ENCODE data around the gene PIWIL1.

PIWIL1 gene

DNA sequence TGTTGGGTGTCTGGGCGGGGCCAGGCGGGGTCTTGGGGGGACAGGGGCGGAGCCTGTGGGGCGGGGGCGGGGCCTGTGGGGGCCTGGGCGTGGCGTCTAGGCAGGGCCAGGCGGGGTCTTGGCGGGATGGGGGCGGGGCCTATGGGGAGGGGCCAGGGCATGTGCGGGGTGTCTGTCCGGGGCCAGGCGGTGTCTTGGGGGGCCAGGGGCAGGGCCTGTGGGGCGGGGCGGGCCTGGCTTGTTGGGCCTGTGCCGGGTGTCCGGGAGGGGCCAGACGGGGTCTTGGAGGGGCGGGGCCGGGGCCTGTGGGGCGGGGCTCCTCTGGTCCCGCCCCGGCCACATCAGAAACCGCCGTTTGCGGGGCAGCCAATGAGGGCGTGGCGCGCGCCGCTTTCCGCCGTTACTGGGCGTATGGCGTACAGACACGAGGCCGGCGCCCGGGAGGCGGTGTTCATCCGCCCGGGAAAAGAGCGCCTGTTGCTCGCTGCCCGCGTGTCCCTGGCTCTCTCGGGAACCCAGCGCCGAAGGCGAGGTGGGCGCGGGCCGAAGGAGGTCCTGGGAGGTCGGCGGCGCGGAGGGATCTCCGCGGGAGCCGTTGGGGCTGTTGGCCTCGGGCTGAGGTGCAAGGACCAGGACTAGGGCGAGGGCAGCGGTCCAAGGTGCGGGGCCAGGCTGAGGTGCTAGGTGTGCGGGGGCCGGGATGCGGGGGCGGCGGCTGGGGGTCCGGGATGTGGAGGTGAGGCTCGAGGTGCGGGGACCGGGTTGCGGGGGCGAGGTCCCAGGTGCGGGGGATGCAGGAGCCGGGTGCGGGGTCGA lies at the start of gene PIWIL1:
PIWIL1 (plus strand) TSS at position 400 of the 816 bp plus-strand sequence. CDS start 4,705 bp downstream, outside the sequence.
- no peak for DNase-seq

DNA sequence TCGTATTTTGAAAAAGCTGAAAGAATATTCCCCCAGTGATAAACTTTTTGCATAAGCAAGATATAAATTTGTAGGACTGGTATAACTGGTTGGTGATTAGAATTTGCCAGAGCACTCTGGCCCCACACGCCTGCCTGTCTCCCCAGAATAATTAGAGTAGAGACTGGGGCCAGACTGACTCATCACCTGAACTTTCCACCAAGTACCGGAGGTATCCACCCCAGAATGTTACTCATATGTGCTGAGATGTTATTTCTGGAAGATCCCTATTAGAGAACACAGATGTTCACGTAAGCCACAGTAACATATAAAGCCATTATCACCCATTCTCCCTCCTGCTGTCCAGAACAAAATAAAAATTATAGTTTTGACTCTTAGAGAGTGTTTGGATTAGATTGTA lies 49.5 kb upstream of the PIWIL1 start:
- no peak for DNase-seq

GRCh38 chr12:130288691-130289090 lies 49.0 kb upstream of the PIWIL1 start:
- DNase-seq = no peak

- no peak for DNase-seq
These were observed 47.6 kb upstream of the PIWIL1 start for GRCh38 chr12:130290114-130290513.

- DNase-seq = no peak
These were observed 39.2 kb upstream of the PIWIL1 start for GRCh38 chr12:130298322-130299021.

DNA sequence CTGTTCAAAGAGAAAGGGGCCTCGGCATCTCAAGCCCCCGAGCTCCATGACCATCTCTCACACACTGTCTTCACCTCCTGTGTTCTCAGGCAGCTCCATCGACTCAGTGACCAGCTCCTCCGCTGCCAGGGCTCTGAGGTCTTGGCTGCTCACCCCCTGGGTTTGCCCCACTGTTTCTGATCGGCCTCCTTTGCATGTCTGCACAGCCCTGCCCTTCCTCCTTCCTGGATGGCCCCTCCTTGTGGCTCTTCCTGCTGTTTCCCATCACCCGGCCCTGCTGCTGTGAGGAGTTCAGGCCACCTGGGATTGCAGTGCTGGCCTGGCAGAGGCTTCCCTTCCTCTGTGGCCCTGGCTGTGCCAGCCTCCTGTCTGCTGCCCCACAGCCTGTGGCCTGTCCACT lies 38.1 kb upstream of the PIWIL1 start:
- no peak for DNase-seq

- no peak for DNase-seq
These were observed 37.6 kb upstream of the PIWIL1 start for GRCh38 chr12:130300090-130300489.

DNA sequence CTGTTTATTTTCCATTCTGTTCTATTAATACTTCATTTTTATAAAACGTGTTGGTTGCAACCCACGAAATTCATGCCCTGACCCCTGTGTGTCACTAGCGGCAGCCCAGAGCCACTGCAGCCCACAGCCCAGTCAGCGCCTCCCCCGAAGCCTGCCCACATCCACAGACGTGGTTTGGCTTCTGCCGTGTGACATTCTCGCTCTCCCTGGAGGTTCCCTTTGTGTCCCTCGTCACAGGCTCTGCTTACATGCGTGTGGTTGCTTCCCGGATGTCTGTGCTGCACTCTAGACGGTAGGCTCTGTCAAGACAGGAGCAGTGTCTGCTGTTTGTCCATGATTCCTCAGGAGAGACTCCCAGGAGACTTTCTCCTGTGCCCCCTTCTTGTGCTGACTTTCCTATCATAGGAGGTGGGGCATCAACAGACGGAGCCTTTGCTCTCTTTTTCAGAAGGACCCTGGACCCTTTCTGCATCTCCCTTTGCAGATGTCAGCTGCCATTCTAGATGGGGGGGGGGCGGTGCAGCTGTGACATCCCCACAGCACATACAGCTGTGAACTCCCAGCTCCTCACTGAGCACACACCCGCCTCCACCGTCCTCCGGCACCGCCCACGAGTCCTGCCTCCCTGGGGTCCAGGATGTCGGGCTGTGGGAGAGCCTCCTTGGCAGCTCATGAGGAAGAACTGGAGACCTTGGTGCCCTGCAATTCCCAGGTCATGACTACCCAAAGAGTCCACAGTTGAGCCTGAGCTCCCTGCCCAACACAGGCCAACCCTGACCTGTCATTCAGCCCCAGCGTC lies 36.8 kb upstream of the PIWIL1 start:
- DNase-seq = no peak

DNA sequence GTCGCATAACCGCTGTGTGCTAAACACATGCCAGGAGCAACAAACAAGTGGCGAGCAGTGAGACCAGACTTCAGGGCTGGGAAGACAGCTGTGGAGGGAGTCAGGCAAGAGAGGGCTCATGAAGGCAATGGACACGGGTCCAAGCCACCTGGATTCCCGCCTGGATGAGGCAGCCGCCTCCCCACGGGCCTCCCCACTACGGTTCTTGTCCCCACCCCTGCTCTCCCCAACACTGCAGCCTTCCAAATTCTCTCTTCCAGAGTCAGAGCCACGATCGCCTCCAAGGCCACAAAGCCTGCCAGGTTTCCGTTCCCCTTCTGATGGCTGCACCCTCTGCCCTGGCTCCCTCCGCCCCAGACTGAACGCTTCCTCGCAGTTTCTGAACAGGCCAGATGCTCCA lies 36.1 kb upstream of the PIWIL1 start:
- no peak for DNase-seq

GRCh38 chr12:130303781-130304180 lies 33.9 kb upstream of the PIWIL1 start:
- no peak for DNase-seq

GRCh38 chr12:130307859-130308258 lies 29.8 kb upstream of the PIWIL1 start:
- DNase-seq = no peak

GRCh38 chr12:130308393-130308792 lies 29.3 kb upstream of the PIWIL1 start:
- DNase-seq = no peak

- DNase-seq = no peak
These were observed 21.4 kb upstream of the PIWIL1 start for GRCh38 chr12:130316251-130316650.

DNA sequence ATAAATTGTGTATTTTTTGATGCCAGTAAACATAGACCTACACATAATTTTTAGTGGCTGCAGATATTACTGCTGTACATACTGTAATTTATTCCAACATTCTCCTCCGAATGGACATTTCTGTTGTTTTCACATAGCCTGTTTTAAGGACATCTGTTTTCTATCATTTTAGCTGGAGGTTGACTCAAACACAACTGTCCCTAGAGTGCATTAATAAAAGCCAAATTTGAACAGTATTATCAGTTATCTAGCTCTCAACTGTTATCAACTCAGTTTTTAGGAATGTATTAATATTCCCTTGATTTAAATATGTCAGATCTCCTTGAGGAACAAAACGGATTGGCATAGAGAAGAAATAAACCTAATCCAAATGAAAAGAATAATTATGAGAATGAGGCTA lies 17.2 kb upstream of the PIWIL1 start:
- DNase-seq = no peak

GRCh38 chr12:130322263-130322662 lies 15.4 kb upstream of the PIWIL1 start:
- no peak for DNase-seq

DNA sequence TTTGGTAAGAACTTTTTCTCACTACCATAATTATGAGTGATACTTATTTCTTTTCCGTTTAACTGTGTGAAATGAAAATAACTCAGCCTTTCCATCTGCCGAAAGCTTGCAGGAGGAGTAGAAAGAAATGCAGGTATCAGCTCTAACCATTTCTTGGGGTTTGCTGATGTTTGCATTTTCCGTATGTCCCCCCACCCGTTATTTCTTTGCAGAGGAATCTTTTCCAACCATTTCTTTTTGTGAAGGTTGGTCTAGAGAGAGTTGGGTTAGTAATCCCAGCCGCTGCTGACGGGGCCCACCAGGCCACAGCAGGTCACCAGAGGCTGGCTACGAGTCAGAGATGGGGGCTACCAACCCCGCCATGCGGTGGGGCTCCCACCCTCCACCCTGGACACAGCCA lies 7.0 kb upstream of the PIWIL1 start:
- no peak for DNase-seq

- DNase-seq = no peak
These were observed 6.5 kb upstream of the PIWIL1 start for GRCh38 chr12:130331146-130331545.

DNA sequence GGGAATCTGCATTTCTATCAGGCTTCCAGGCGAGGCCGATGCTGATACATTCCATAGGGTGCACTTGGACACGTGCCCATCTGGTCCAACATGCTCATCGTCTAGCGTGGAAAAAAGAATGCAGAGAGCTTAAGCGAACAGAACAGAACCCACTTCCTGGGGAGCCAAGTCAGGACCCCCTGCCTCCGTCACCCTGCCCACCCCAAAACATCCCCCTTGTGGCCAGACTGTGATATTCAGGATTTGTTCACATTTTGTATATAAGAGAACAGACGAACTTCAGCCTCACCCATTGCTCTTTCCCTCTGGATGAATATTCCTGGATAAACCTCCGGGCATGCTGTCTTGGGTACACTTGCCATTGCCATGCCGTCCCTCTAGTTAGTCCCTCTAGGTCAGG lies 4.3 kb upstream of the PIWIL1 start:
- DNase-seq = no peak

DNA sequence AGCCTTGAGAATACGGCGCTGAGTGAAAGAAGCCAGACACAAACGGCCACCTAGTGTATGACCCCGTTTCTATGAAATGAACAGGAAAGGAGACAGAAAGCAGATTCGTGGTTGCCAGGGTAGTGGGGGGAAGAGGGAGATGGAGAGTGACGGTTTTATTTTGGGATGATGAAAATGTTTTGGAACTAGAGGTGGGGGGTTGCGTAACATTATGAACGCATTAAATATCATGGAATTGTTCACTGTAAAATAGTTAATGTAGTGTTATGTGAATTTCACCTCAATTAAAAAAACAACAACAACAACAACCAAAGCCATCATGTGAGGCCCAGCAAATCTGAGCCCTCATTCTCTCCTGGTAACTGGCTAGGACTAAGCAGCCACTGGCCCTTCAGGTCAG lies 3.3 kb upstream of the PIWIL1 start:
- no peak for DNase-seq

GRCh38 chr12:130334937-130335336 lies 2.8 kb upstream of the PIWIL1 start:
- DNase-seq = peak in 12 of 58 donors; percentile 3 to 43 (median 14)

DNA sequence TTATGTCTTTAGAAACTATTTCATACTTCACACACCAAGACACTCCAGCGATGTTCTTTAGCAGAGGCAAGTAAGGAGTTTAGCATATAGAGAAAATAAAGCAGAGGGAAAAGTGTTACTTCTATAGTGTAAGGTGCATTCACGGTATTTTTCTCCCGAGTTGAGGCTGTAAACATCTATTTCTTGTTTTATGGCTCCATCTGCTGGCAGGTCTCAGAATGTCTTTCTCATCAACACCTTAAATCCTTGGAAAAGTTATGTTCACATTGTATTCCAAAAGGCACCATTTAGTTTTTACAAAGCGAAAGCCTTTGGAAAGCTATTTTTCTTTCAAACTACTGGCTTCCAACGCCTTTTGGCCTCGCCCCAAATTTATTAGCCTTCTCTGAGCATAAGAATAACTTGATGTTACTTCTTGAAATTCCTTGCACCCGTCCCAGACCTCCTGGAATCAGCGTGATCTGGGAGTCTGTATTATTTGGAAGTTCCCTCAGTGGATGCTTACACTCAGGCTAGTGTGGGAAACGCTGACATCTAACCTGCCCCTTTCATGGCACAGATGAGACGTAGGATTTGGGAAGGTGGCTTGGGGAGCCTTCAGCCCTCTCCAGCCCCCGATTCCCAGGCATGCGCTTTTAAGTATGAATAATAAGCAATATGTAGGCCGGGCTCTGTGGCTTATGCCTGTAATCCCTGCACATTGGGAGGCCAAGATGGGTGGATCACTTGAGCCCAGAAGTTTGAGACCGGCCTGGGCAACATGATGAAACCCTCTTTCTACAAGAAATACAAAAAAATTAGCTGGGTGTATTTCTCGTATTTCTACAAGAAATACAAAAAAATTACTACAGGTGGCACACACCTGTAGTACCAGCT lies 1.9 kb upstream of the PIWIL1 start:
- peak in 17 of 58 donors; percentile 5 to 65 (median 21) for DNase-seq

Measured in anterior cingulate cortex (tissue), 58 donors.